Hepatocyte (in vitro differentiated cells): ENCODE data around the gene NR2C1.

Experiments
- EZH2phosphoT487 ChIP-seq: fragments of 200-600 bp; sonication (generic); IDR thresholded peaks from one replicate; pipeline ENCODE4 v1.6.1; 2018; ENCODE audit warnings: antibody characterized with exemption, mild to moderate bottlenecking, low read depth, moderate library complexity; ENCODE audit not compliant: unreplicated experiment, severe bottlenecking
- TF ChIP-seq, protein P1 (sequence below): fragments of 200-600 bp; sonication (generic); IDR thresholded peaks from 2 replicates; pipeline ENCODE4 v1.5.1; 2016; ENCODE audit warnings: antibody characterized with exemption, mild to moderate bottlenecking; ENCODE audit not compliant: poor library complexity

DNA sequence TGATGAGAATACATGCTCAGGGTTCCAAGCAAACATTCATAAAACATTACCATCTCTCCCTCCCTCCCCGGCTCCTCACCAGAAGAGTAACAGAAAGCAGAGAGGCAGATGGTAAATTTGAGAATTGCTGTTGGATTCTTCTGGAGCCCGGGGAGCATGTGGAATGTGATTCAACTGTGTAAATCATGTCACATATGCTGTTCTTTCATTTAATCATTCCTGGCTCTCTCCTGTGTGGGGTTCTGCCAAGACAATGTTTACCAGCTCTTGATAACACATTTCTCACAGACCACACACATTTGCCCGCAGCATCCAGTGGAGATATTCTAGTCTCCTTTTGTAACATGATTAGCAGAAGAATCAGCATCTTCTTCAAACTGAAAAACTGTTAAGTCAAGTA is 23.4 kb upstream of the NR2C1 start:
- TF ChIP-seq, protein P1, sequence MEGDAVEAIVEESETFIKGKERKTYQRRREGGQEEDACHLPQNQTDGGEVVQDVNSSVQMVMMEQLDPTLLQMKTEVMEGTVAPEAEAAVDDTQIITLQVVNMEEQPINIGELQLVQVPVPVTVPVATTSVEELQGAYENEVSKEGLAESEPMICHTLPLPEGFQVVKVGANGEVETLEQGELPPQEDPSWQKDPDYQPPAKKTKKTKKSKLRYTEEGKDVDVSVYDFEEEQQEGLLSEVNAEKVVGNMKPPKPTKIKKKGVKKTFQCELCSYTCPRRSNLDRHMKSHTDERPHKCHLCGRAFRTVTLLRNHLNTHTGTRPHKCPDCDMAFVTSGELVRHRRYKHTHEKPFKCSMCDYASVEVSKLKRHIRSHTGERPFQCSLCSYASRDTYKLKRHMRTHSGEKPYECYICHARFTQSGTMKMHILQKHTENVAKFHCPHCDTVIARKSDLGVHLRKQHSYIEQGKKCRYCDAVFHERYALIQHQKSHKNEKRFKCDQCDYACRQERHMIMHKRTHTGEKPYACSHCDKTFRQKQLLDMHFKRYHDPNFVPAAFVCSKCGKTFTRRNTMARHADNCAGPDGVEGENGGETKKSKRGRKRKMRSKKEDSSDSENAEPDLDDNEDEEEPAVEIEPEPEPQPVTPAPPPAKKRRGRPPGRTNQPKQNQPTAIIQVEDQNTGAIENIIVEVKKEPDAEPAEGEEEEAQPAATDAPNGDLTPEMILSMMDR, result no peak
- TF ChIP-seq EZH2phosphoT487, result no peak
